GM18502 (cell line): Measurements from ENCODE around the gene CASP3.

Source experiments
- ATAC-seq: cut with Tn5 transposase; IDR thresholded peaks from one replicate; pipeline ENCODE4 v1.9.1; 2021; ENCODE audit warnings: mild to moderate bottlenecking; ENCODE audit not compliant: unreplicated experiment, poor library complexity

Gene CASP3

GRCh38 chr4:184649026-184649970, at the start of gene CASP3, which contains the start of gene PRIMPOL:
Gene CASP3, minus strand, starts transcription at chr4:184649447. Its CDS starts 10,994 bp downstream, at chr4:184638453.
Gene PRIMPOL, plus strand, starts transcription at chr4:184649738. Its CDS starts 7,403 bp downstream, at chr4:184657141.
- ATAC-seq, result peak; percentile 83

- ATAC-seq, result no peak
Measured at GRCh38 chr4:184697956-184698355, 48.7 kb upstream of the CASP3 start.

GRCh38 chr4:184695178-184695896, 46.1 kb upstream of the CASP3 start:
- ATAC-seq, result no peak

- no peak for ATAC-seq
Measured at GRCh38 chr4:184694412-184694956, 45.2 kb upstream of the CASP3 start.

- ATAC-seq, result no peak
Measured at GRCh38 chr4:184693056-184693455, 43.8 kb upstream of the CASP3 start.

- no peak for ATAC-seq
Measured at GRCh38 chr4:184689681-184690080, 40.4 kb upstream of the CASP3 start.

- no peak for ATAC-seq
Measured at GRCh38 chr4:184688447-184688846, 39.2 kb upstream of the CASP3 start.

- ATAC-seq, result no peak
Measured at GRCh38 chr4:184688005-184688404, 38.8 kb upstream of the CASP3 start.

- ATAC-seq, result no peak
Measured at GRCh38 chr4:184684491-184685189, 35.4 kb upstream of the CASP3 start.

GRCh38 chr4:184681916-184682315, 32.7 kb upstream of the CASP3 start:
- ATAC-seq, result no peak

GRCh38 chr4:184680698-184681097, 31.5 kb upstream of the CASP3 start:
- ATAC-seq, result no peak

GRCh38 chr4:184675821-184676492, 26.7 kb upstream of the CASP3 start:
- no peak for ATAC-seq

- no peak for ATAC-seq
Measured at GRCh38 chr4:184675018-184675417, 25.8 kb upstream of the CASP3 start.

GRCh38 chr4:184674011-184674410, 24.8 kb upstream of the CASP3 start:
- no peak for ATAC-seq

- no peak for ATAC-seq
Measured at GRCh38 chr4:184672741-184673140, 23.5 kb upstream of the CASP3 start.

- ATAC-seq, result no peak
Measured at GRCh38 chr4:184671101-184671500, 21.9 kb upstream of the CASP3 start.

GRCh38 chr4:184669251-184669650, 20.0 kb upstream of the CASP3 start:
- ATAC-seq, result no peak

GRCh38 chr4:184668511-184669114, 19.4 kb upstream of the CASP3 start:
- ATAC-seq, result no peak

- no peak for ATAC-seq
Measured at GRCh38 chr4:184668096-184668495, 18.8 kb upstream of the CASP3 start.
